HEK293 (cell line): Measurements from ENCODE around the gene PLCD1.
A peak's percentile ranks its signal among the peaks of the same experiment; 100 is the strongest.

Experiments
- CTCF ChIA-PET: fragments of 350-600 bp; formaldehyde crosslinking; extraction: SDS; loops from one replicate; lab custom pipeline; 2021; ENCODE audit warnings: antibody characterized with exemption; lab: Yijun Ruan, JAX
- POLR2A ChIA-PET: fragments of 300-600 bp; formaldehyde crosslinking; extraction: SDS; loops from one replicate; lab custom pipeline; 2020; ENCODE audit warnings: antibody characterized with exemption, inconsistent platforms; lab: Yijun Ruan, JAX
- H3K27ac ChIP-seq: fragments of 200-500 bp; sonication (Bioruptor generic); 2 replicates; pipeline ENCODE4 v1.5.1; 2014; ENCODE audit warnings: low read depth, low read length, control low read depth, inconsistent platforms; ENCODE audit errors: extremely low read depth
- H3K36me3 ChIP-seq, 2 experiments: fragments of 200-500 bp in 1 of 2; sonication (Bioruptor generic) in 1 of 2; 1 replicate in 1 of 2; 2 replicates in 1 of 2; pipeline ENCODE4 v1.5.1; 2014 to 2017; ENCODE audit warnings: inconsistent platforms in 2 of 2, low read length in 2 of 2; ENCODE audit not compliant: control insufficient read depth in 2 of 2, insufficient read depth in 1 of 2
- H3K4me1 ChIP-seq: fragments of 200-500 bp; sonication (Bioruptor generic); 2 replicates; pipeline ENCODE4 v1.5.1; 2014; ENCODE audit warnings: mild to moderate bottlenecking, low read length, inconsistent platforms; ENCODE audit not compliant: control insufficient read depth, insufficient read depth
- H3K4me3 ChIP-seq: 2 replicates; pipeline ENCODE4 v1.5.1; 2011; ENCODE audit warnings: low read depth, mild to moderate bottlenecking, control low read depth, low read length, moderate library complexity
- H3K9me3 ChIP-seq: fragments of 200-500 bp; sonication (Bioruptor generic); 2 replicates; pipeline ENCODE4 v1.5.1; 2014; ENCODE audit warnings: low read depth, low read length, inconsistent platforms; ENCODE audit not compliant: control insufficient read depth, insufficient read depth
- GLIS1 ChIP-seq: fragments of 450-650 bp; formaldehyde crosslinking; IDR thresholded peaks from 2 replicates; pipeline ENCODE4 v1.5.1; 2016; ENCODE audit warnings: missing biosample characterization, missing genetic modification characterization
- KLF1 ChIP-seq: fragments of 450-650 bp; formaldehyde crosslinking; IDR thresholded peaks from 2 replicates; pipeline ENCODE4 v1.5.1; 2016; ENCODE audit warnings: missing biosample characterization, missing genetic modification characterization
- REST ChIP-seq: fragments of 450-650 bp; formaldehyde crosslinking; IDR thresholded peaks from 2 replicates; pipeline ENCODE4 v1.5.1; 2016; ENCODE audit warnings: missing biosample characterization, missing genetic modification characterization
- ZBTB21 ChIP-seq: fragments of 450-650 bp; formaldehyde crosslinking; IDR thresholded peaks from 2 replicates; pipeline ENCODE4 v1.5.1; 2017; ENCODE audit warnings: missing biosample characterization, missing genetic modification characterization
- ZNF211 ChIP-seq: fragments of 450-650 bp; formaldehyde crosslinking; IDR thresholded peaks from 2 replicates; pipeline ENCODE4 v1.5.1; 2016; ENCODE audit warnings: low read depth, missing biosample characterization, missing genetic modification characterization
- ZNF24 ChIP-seq: fragments of 450-650 bp; formaldehyde crosslinking; IDR thresholded peaks from 2 replicates; pipeline ENCODE4 v1.5.1; 2016; ENCODE audit warnings: missing biosample characterization, missing genetic modification characterization
- ZNF26 ChIP-seq: fragments of 450-650 bp; formaldehyde crosslinking; IDR thresholded peaks from 2 replicates; pipeline ENCODE4 v1.5.1; 2016; ENCODE audit warnings: missing biosample characterization, missing genetic modification characterization
- ZNF324 ChIP-seq: fragments of 450-650 bp; formaldehyde crosslinking; IDR thresholded peaks from 2 replicates; pipeline ENCODE4 v1.5.1; 2016; ENCODE audit warnings: missing biosample characterization, missing genetic modification characterization
- ZNF416 ChIP-seq: fragments of 450-650 bp; formaldehyde crosslinking; IDR thresholded peaks from 2 replicates; pipeline ENCODE4 v1.5.1; 2016; ENCODE audit warnings: missing biosample characterization, missing genetic modification characterization
- ZNF621 ChIP-seq: fragments of 450-650 bp; formaldehyde crosslinking; IDR thresholded peaks from 2 replicates; pipeline ENCODE4 v1.5.1; 2017; ENCODE audit warnings: missing biosample characterization, missing genetic modification characterization
- ZNF670 ChIP-seq: fragments of 450-650 bp; formaldehyde crosslinking; IDR thresholded peaks from 2 replicates; pipeline ENCODE4 v1.5.1; 2016; ENCODE audit warnings: missing biosample characterization, missing genetic modification characterization, low read depth
- ZNF692 ChIP-seq: fragments of 450-650 bp; formaldehyde crosslinking; IDR thresholded peaks from 2 replicates; pipeline ENCODE4 v1.5.1; 2016; ENCODE audit warnings: missing biosample characterization, missing genetic modification characterization

Gene PLCD1

GRCh38 chr3:38032328-38032865 lies 3.0 kb upstream of the PLCD1 start:
- H3K9me3 ChIP-seq: no peaks in the 10 kb centered on the region
- no peak overlapping the region for H3K27ac ChIP-seq
- CTCF ChIA-PET: interaction anchor here (0.5 kb wide), 1 partner anchor 655 kb away, joined by 4 read pairs; no protein-coding TSS in a partner anchor
- no peak for TF ChIP-seq ZBTB21 (tag by site-specific recombination)
- no peak for TF ChIP-seq ZNF26 (tag by site-specific recombination)
- no peak for TF ChIP-seq ZNF211 (tag by site-specific recombination)
- TF ChIP-seq REST (tag by site-specific recombination): no peak
- no peak for TF ChIP-seq ZNF621
- no peak for TF ChIP-seq ZNF24 (tag by site-specific recombination)
- no peak for TF ChIP-seq ZNF416
- no peak for TF ChIP-seq KLF1
- no peak overlapping the region for H3K4me3 ChIP-seq
- H3K36me3 ChIP-seq: no peaks in the 10 kb centered on the region
- no peaks in the 10 kb centered on the region for H3K4me1 ChIP-seq
- POLR2A ChIA-PET: no interaction called here

GRCh38 chr3:38031022-38031994 lies 1.9 kb upstream of the PLCD1 start:
- Histone ChIP-seq H3K4me1 (no peaks in the 10 kb centered on the region), H3K9me3 (no peaks in the 10 kb centered on the region), H3K4me3 (no peak overlapping the region), H3K36me3 (no peaks in the 10 kb centered on the region), H3K27ac (no peak overlapping the region)
- CTCF ChIA-PET: no interaction called here
- POLR2A ChIA-PET: no interaction called here
- TF ChIP-seq GLIS1 (peak; percentile 28; the same call in 1 of the 2 replicates), ZNF692 (0 out of 2 replicates have a peak, but pooled peaks have one; percentile 79), ZNF670 (no peak)

- H3K27ac ChIP-seq: no peak overlapping the region
- H3K36me3 ChIP-seq: no peaks in the 10 kb centered on the region
- no peak overlapping the region for H3K4me3 ChIP-seq
- H3K4me1 ChIP-seq: no peaks in the 10 kb centered on the region
- H3K9me3 ChIP-seq: no peaks in the 10 kb centered on the region
- ChIA-PET CTCF (no interaction called here), POLR2A (no interaction called here)
- peak; percentile 55 for TF ChIP-seq GLIS1
- TF ChIP-seq ZNF324 (tag by site-specific recombination): no peak
Observed at GRCh38 chr3:38030126-38031021, 932 bp upstream of the PLCD1 start.
